ENCODE data around the gene LRRC63.

- TF ChIP-seq E2F1 (CRISPR knock-in tag; IDR thresholded peaks at IDR 0.05): no peak
- TF ChIP-seq CTCF (IDR thresholded peaks at IDR 0.05 in 2 of 3, conservative IDR thresholded peaks at IDR 0.05 in 1 of 3; ENCODE audit: insufficient read depth in 2 of 3, low read depth in 1 of 3, low read length in 3 of 3): no peak
- TF ChIP-seq ZNF449 (CRISPR knock-in tag; IDR thresholded peaks at IDR 0.05): no peak
- no peak for TF ChIP-seq RFX5 (IDR thresholded peaks at IDR 0.05; ENCODE audit: low read depth, low read length)
- no peak for TF ChIP-seq JUNB (CRISPR knock-in tag; conservative IDR thresholded peaks at IDR 0.05)
- no peak for TF ChIP-seq EGR1 (conservative IDR thresholded peaks at IDR 0.05)
- TF ChIP-seq ZNF407 (IDR thresholded peaks at IDR 0.05; ENCODE audit: low read depth): no peak
- TF ChIP-seq ASH1L (IDR thresholded peaks at IDR 0.05; ENCODE audit: borderline replicate concordance, low read depth, partially characterized antibody): no peak
- no peak for TF ChIP-seq ETV6 (IDR thresholded peaks at IDR 0.05; ENCODE audit: borderline replicate concordance in 1 of 2, low read depth in 2 of 2, low read length in 1 of 2)
- TF ChIP-seq ETV6 (CRISPR knock-in tag; IDR thresholded peaks at IDR 0.05; ENCODE audit: borderline replicate concordance): no peak
- no peak for TF ChIP-seq SREBF1 (IDR thresholded peaks at IDR 0.05; ENCODE audit: borderline replicate concordance, low read depth, low read length)
- no peak for TF ChIP-seq ZBTB9 (CRISPR knock-in tag; IDR thresholded peaks at IDR 0.05)
- no peak for TF ChIP-seq USF2 (CRISPR knock-in tag; IDR thresholded peaks at IDR 0.05)
- TF ChIP-seq TEAD4 (IDR thresholded peaks at IDR 0.05; ENCODE audit: low read length): no peak
- no peak for TF ChIP-seq TEAD4 (CRISPR knock-in tag; IDR thresholded peaks at IDR 0.05; ENCODE audit: borderline replicate concordance)
These were observed 55.4 kb downstream of the LRRC63 start for GRCh38 chr13:46267166-46267565.

Measured in K562 (cell line).